ENCODE results near the gene KCNK5. TPM values are rescaled to one million over a fixed set of nuclear protein-coding genes. Genes with fewer than 3 reads are reported as not detected.

KCNK5 gene
- total RNA-seq, 6 experiments from 2014 or later: not detected

DNA sequence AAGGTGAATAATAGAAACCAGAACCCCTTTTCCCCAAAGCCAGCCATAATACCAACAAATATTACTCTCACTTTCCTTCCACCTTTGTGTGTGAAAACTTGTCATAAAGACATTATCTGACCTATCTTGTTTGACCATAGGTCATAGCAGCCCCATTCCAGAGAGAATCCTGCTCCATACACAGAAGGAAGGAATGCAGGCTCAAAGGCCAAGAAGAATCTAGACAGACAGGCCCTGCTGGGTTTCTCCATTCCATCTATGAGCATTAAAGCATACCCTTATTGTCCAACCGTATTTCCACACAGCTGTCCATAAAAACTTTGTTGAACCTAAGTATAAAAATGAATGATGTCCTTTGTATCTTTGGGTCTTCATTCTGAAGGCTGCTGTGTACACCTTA lies 40.7 kb upstream of the KCNK5 start:
- TF ChIP-seq, protein P1, sequence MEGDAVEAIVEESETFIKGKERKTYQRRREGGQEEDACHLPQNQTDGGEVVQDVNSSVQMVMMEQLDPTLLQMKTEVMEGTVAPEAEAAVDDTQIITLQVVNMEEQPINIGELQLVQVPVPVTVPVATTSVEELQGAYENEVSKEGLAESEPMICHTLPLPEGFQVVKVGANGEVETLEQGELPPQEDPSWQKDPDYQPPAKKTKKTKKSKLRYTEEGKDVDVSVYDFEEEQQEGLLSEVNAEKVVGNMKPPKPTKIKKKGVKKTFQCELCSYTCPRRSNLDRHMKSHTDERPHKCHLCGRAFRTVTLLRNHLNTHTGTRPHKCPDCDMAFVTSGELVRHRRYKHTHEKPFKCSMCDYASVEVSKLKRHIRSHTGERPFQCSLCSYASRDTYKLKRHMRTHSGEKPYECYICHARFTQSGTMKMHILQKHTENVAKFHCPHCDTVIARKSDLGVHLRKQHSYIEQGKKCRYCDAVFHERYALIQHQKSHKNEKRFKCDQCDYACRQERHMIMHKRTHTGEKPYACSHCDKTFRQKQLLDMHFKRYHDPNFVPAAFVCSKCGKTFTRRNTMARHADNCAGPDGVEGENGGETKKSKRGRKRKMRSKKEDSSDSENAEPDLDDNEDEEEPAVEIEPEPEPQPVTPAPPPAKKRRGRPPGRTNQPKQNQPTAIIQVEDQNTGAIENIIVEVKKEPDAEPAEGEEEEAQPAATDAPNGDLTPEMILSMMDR (IDR thresholded peaks at IDR 0.05): no peak

DNA sequence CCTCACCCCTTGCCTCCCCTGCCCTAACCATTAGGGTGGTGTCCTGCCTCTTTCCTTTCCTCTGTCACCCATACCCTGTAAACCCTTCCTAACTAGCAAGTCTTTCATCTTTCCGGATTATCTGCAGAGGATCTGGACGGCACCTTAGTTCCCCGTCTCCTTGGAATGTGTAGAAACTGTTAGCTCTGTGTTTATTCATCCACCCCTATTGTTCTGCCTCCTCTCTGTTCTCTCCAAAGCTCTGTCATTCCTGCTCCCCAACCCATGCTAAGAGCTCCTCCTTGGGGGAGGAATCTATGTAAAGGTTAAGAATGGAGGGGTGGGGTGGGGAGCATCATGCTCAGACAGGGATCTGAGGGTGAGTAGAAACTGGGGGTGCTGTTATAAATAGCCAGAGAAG lies 39.4 kb upstream of the KCNK5 start:
- TF ChIP-seq, protein P1 (IDR thresholded peaks at IDR 0.05): no peak
- Mint-ChIP-seq H3K36me3 (ENCODE audit: low read depth) (no peaks in the 10 kb centered on the region), H3K27me3 (ENCODE audit: insufficient read depth) (peaks cover 7% of the 10 kb centered on the region), H3K9me3 (peaks cover 48% of the 10 kb centered on the region), H3K4me1 (ENCODE audit: low read depth) (no peaks in the 10 kb centered on the region), H3K27ac (no peak overlapping the region), H3K4me3 (no peak overlapping the region)
- no peak for DNase-seq

More for the DNA sequence above, 40.7 kb upstream of the KCNK5 start:
- peaks cover 7% of the 10 kb centered on the region for H3K27me3 Mint-ChIP-seq (ENCODE audit: insufficient read depth)
- H3K4me1 Mint-ChIP-seq (ENCODE audit: low read depth): no peaks in the 10 kb centered on the region
- DNase-seq: no peak
- no peak overlapping the region for H3K27ac Mint-ChIP-seq
- H3K4me3 Mint-ChIP-seq: no peak overlapping the region
- peaks cover 46% of the 10 kb centered on the region for H3K9me3 Mint-ChIP-seq
- no peaks in the 10 kb centered on the region for H3K36me3 Mint-ChIP-seq (ENCODE audit: low read depth)

DNA sequence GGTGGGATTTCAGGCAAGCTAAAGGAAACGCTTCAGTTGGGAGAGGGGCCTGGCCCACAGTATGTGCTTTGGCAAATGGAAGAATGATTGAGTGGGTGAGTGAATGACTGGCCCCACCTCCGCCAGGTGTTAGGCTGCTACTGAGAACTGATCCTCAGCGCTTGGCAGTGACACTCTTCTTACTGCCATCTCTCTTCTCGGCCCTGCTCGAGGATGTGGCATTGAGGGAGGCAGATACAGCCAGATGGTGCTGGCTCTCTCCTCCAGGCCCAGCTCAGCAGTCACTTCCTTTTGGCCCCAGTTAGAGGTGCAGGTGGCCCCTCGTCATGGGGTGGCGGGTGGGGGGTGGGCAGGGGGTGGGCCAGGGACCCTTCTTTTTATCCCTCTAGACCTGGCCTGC lies 38.9 kb upstream of the KCNK5 start:
- Mint-ChIP-seq H3K4me1 (ENCODE audit: low read depth) (no peaks in the 10 kb centered on the region), H3K4me3 (no peak overlapping the region), H3K27me3 (ENCODE audit: insufficient read depth) (peaks cover 3% of the 10 kb centered on the region)

DNA sequence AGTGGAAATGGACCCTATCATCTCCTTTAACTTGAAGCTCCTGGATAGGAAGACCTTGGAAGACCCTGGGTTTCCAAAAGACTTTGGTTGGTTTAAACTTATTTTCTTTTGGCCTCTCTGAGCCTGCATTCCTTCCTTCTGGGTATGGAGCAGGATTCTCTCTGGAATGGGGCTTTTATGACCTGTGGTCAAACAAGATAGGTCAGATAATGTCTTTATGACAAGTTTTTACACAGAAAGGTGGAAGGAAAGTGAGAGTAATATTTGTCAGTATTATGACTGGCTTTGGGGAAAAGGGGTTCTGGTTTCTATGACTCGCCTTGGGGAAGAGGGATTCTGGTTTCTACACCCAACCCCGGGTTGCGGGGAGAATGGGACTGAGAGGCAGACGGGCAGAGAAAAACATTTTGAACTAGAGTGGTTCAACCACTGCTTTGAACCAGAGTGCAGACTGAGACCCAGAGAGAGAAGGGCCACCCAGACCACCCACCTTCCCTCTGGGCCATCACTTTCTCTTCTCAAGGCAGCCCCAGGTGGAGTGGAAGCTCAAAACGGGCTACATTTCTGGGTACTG lies 37.6 kb upstream of the KCNK5 start:
- no peaks in the 10 kb centered on the region for H3K36me3 Mint-ChIP-seq (ENCODE audit: low read depth)
- TF ChIP-seq, protein P1 (IDR thresholded peaks at IDR 0.05): no peak
- no peak overlapping the region for H3K4me3 Mint-ChIP-seq
- H3K27me3 Mint-ChIP-seq (ENCODE audit: insufficient read depth): peaks cover 3% of the 10 kb centered on the region
- H3K4me1 Mint-ChIP-seq (ENCODE audit: low read depth): no peaks in the 10 kb centered on the region
- H3K27ac Mint-ChIP-seq: no peak overlapping the region
- DNase-seq: no peak
- H3K9me3 Mint-ChIP-seq: peaks cover 36% of the 10 kb centered on the region

More for the DNA sequence above, 38.9 kb upstream of the KCNK5 start:
- Mint-ChIP-seq H3K36me3 (ENCODE audit: low read depth) (no peaks in the 10 kb centered on the region), H3K9me3 (peaks cover 45% of the 10 kb centered on the region), H3K27ac (no peak overlapping the region)
- DNase-seq: no peak
- TF ChIP-seq, protein P1 (IDR thresholded peaks at IDR 0.05): no peak

DNA sequence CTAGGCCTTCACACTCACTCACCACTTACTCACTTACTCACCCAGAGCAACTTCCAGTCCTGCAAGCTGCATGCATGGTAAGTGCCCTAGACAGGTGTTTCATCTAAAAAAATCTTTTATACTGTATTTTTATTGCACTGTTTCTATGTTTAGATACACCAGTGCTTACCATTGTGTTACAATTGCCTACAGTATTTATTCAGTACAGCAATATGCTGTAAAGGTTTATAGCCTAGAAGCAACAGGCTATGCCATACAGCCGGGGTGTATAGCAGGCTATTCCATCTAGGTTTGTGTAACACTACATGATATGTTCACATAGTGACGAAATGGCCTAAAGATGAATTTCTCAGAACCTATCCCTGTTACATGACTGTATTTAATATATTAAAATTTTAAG lies 37.1 kb upstream of the KCNK5 start:
- H3K9me3 Mint-ChIP-seq: peaks cover 36% of the 10 kb centered on the region
- peaks cover 3% of the 10 kb centered on the region for H3K27me3 Mint-ChIP-seq (ENCODE audit: insufficient read depth)
- H3K27ac Mint-ChIP-seq: no peak overlapping the region
- no peaks in the 10 kb centered on the region for H3K4me1 Mint-ChIP-seq (ENCODE audit: low read depth)
- H3K4me3 Mint-ChIP-seq: no peak overlapping the region
- no peak for DNase-seq
- TF ChIP-seq, protein P1 (IDR thresholded peaks at IDR 0.05): no peak
- no peaks in the 10 kb centered on the region for H3K36me3 Mint-ChIP-seq (ENCODE audit: low read depth)
